GM12801 (cell line): ENCODE results near the gene SETD3.

Experiments used
- TF ChIP-seq, protein P1 (sequence below): IDR thresholded peaks from one replicate; pipeline ENCODE4 v1.5.1; 2011; ENCODE audit warnings: control low read depth; ENCODE audit not compliant: insufficient read length; ENCODE audit errors: extremely low read depth

Gene SETD3

DNA sequence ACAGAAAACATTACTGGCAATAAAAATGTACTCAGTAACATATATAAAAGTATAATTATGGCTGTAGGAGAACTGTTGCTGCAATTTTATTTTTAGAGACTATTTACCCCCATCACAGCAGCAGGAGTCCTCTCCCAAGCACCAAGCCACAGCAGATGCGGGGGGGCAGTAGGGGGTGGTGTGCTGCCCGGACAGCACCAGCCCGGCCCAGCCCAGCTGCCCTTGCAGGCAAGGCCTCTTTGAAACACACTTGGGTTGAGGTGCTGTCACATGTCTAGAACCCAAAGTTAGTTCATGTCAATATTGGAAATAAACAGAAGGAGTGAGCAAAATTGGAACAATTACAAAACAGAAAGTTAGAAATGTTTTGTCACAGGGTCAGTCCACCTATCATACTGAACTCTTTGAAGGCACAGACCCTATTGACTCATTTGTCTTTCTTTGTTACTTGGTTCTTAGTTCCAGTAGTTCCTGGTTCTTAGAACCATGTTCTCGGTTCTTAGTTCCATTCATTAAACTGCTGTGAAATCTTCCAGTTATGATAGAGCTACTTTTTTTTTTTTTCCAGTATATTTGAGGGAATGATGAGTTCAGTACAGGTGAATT is 23.3 kb upstream of the SETD3 start:
- TF ChIP-seq, protein P1, sequence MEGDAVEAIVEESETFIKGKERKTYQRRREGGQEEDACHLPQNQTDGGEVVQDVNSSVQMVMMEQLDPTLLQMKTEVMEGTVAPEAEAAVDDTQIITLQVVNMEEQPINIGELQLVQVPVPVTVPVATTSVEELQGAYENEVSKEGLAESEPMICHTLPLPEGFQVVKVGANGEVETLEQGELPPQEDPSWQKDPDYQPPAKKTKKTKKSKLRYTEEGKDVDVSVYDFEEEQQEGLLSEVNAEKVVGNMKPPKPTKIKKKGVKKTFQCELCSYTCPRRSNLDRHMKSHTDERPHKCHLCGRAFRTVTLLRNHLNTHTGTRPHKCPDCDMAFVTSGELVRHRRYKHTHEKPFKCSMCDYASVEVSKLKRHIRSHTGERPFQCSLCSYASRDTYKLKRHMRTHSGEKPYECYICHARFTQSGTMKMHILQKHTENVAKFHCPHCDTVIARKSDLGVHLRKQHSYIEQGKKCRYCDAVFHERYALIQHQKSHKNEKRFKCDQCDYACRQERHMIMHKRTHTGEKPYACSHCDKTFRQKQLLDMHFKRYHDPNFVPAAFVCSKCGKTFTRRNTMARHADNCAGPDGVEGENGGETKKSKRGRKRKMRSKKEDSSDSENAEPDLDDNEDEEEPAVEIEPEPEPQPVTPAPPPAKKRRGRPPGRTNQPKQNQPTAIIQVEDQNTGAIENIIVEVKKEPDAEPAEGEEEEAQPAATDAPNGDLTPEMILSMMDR = no peak

DNA sequence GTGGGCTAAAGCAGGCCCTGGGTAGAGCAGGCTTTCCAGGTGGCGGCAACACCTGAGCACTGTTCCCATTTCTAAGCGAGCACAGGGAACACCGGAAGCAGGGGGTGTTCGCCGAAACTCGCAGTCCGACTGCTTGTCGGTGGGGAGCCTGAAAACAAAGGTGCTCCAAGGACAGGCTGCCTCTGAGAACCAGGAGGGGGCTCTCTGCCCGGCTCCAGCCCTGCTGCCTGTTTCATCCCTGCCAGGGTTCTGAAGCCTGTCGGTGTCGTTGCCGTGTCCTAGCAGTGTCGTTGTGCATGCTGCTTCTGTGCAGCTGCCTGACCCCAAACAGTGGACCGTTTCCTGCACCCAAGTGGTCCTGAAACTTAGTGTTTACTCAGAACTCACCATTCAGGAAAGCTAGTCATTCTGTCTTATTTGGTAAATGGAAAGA is 22.3 kb upstream of the SETD3 start:
- TF ChIP-seq, protein P1 = no peak

DNA sequence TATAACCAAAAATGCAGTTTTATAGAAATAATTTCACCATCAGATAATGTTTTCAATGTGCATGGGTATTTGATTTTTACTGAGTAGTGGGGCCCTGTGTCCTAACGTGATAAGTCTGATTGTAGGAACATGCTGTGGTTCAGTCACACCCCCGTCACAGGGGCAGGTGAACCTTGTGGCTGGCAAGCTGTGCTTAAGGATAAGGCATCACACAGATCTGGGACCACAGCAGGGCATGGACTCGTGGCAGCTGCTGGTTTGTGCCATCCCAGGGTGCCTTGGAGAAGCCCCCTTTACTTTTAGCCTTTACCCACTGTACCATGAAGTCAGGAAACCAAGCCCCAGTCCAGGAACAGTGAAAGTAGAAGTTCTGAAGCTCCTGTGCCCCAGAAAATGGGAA is 17.2 kb upstream of the SETD3 start:
- TF ChIP-seq, protein P1 = no peak

DNA sequence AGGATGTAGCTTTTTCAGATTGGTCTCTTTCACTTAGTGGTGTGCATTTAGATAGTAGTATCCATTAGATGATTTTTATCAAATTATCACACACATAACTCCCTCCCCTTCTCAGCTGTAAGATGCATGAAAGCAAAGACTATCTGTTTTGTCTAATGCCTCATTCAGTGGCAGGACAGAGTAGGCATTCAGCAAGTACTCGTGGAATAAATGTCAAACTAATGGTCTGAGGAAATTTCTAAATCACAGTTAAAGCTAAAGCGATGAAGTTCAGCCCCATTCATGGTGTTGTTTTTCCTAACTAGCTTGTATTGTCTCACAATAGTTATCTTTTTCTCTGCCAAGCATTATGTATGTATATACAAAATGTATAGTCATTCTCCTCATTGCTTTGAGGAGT is 16.7 kb upstream of the SETD3 start:
- TF ChIP-seq, protein P1 = no peak

DNA sequence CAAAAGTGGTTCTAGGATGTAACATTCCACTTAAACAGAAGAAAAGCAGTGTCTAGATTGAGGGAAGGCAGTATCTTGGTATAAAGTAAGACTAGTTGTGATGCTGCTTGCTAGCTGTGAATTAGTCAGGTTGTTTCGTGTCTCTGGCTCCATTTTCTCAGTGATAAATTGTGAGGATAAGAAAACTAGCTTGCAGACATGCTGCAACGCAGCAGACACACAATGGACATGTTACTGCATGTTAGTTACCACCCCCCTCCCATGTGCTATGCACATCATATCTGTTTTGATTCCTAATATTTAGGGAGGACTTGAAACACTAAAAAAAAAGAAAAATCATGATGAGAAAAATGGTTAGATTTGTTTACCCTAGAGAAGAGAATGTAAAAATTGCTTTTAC is 3.4 kb upstream of the SETD3 start:
- TF ChIP-seq, protein P1 = no peak

DNA sequence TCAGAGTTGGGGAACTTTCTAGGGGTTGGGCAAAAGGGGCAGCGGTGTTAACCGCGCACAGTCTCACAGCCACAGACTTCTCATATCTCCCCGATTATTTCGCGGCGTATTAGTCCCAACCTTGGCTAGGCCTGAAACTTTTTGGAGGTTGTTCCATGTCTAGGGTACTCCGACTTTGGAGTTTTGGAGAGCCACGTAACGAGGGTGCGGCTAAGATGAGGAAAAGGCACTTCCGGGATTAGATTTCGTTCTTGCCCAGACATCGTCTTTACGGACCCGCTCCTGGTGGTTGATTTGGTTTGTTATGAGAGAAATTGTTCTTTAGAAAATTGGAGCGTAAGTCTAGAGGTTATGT is 1.1 kb upstream of the SETD3 start:
- TF ChIP-seq, protein P1 = no peak

DNA sequence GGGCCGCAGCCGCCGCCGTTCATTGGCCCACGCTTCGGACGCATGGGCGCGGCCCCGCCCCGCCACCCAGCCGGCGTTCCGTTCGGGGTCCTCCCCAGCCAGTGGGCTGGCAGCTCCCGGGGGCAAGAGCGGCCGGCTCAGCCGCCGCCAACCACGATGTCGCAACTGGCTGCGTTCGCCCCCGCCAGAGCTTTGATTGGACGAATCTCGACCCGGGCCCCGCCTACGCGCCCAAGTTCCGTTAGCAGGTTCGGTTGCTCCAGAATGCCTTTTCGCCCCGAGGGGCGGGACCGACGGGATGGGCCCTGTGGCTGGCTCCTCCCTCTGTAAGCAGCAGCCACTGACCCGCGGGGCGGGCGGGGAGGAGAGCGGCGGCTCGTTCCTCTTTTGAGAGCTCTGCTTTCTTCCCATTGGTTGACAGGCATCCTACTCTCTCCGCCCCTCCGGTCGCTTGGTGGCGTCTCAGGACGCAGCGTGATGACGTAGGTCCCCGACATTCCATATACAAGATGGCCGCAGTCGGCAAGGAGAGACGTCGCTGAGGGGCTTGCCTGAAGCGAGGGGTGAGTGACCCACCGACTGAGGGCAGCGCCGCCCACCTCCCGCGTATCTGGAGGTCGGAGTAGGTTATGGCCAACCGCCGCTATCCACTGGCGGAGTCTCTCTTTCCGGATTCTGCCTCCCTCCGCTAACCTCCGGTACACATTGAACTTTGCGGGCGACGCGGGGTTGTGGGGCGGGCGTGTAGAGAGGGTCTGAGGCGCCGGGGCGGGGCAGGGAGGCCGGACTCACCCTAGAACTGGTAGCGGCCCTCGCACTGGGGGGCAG is 472 bp upstream of the SETD3 start, which contains the start of gene CCNK:
Gene CCNK (plus strand): TSS at position 493 of the 828 bp plus-strand sequence. CDS start 11,269 bp downstream, outside the sequence.
- TF ChIP-seq, protein P1 = no peak
